ENCODE results near the gene NISCH.

DNA sequence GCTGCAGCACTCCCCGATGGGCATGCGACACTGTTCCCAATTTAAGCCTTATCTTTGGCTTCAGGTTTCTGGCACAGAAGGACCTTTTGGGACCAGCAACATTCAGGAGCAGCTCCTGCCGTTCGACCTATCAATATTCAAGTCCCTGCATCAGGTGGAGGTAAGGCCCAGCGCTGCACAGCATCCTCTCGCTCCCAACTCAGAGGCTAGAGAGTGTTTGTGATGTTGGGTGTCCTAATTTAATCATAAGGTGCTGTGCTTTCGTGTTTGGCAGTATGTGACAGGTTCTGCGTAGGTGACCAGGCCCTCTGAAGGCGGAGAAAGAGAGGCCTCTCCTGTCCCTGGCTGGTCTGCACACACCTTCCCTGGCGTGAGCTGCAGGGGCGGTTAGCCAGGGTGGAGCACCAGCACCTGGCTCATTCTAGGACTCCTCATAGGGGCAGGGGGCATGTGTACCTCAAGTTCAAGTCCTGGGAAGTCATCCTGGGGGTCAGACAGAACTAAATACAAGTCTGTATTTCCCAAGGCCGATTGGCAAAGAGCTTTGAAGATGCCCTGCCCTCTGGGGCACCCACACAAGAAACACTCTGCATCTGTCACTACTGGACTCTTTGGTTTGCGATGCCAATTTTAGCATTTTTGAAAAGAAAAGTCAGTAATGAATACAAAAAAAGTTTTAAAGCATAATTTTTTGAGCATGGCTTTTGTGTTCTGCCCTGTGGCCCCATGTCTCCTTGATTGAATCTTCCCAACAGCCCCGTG lies 17.0 kb downstream of the NISCH start:
- TF ChIP-seq CTCF (IDR thresholded peaks at IDR 0.05) (no peak), EZH2 (IDR thresholded peaks at IDR 0.05; ENCODE audit: borderline replicate concordance, insufficient read depth, low read depth, low read length, poor library complexity, severe bottlenecking) (no peak)
